Osteoblast (primary cell): ENCODE results near the gene LRRFIP1. TPM values are rescaled to one million over a fixed set of nuclear protein-coding genes. Genes with fewer than 3 reads are reported as not detected.

Experiments used
- DNase-seq: peaks from one replicate; pipeline ENCODE4 v3.0.0; 2011; ENCODE audit warnings: low spot score, mixed read lengths; ENCODE audit not compliant: insufficient read length; ENCODE audit errors: missing footprints
- H2AFZ ChIP-seq: 2 replicates; pipeline ENCODE4 v1.6.0; 2011; ENCODE audit warnings: mild to moderate bottlenecking, low read length
- H3K27ac ChIP-seq: 2 replicates; pipeline ENCODE4 v1.5.1; 2011; ENCODE audit warnings: mild to moderate bottlenecking, low read depth, low read length, moderate library complexity
- H3K27me3 ChIP-seq: 2 replicates; pipeline ENCODE4 v1.6.0; 2012; ENCODE audit warnings: mild to moderate bottlenecking, control low read depth, inconsistent platforms, low read length, moderate library complexity; ENCODE audit not compliant: insufficient read depth
- H3K36me3 ChIP-seq: 2 replicates; pipeline ENCODE4 v1.5.1; 2011; ENCODE audit warnings: mild to moderate bottlenecking, low read length, control low read depth, moderate library complexity; ENCODE audit not compliant: insufficient read depth
- H3K4me1 ChIP-seq: 2 replicates; pipeline ENCODE4 v1.5.1; 2011; ENCODE audit warnings: mild to moderate bottlenecking, low read length, control low read depth, moderate library complexity; ENCODE audit not compliant: insufficient read depth
- H3K4me2 ChIP-seq: 2 replicates; pipeline ENCODE4 v1.6.0; 2011; ENCODE audit warnings: mild to moderate bottlenecking, low read length; ENCODE audit not compliant: insufficient read depth
- H3K4me3 ChIP-seq: fragments of 200-600 bp; sonication (generic); 3 replicates; pipeline ENCODE4 v1.5.1; 2012; ENCODE audit warnings: mild to moderate bottlenecking, low read length, inconsistent platforms; ENCODE audit not compliant: insufficient read depth
- H3K79me2 ChIP-seq: 2 replicates; pipeline ENCODE4 v1.6.0; 2012; ENCODE audit warnings: mild to moderate bottlenecking, low read length, control low read depth, inconsistent platforms; ENCODE audit not compliant: insufficient read depth
- H3K9me3 ChIP-seq: 2 replicates; pipeline ENCODE4 v1.5.1; 2011; ENCODE audit warnings: low read depth, low read length, control low read depth
- H4K20me1 ChIP-seq: 2 replicates; pipeline ENCODE4 v1.6.0; 2012; ENCODE audit warnings: mild to moderate bottlenecking, low read length, control low read depth; ENCODE audit not compliant: insufficient read depth
- CTCF ChIP-seq: IDR thresholded peaks from 2 replicates; pipeline ENCODE4 v1.5.1; 2011; ENCODE audit warnings: mild to moderate bottlenecking, low read depth, low read length, moderate library complexity; ENCODE audit errors: extremely low read depth
- total RNA-seq: library from RNA; depleted of rRNA; stranded (reverse); fragments of >200 nt; gene quantifications from 2 replicates; pipeline ENCODE4 v1.2.3, GENCODE V29; 2012

LRRFIP1 gene
- total RNA-seq, 1 donor: 51.8 TPM

GRCh38 chr2:237695201-237695780 lies 67.9 kb downstream of the LRRFIP1 start:
- no peak for TF ChIP-seq CTCF
- Histone ChIP-seq H3K4me2 (peak overlapping the region; percentile 75), H3K4me1 (peaks cover 41% of the 10 kb centered on the region), H3K36me3 (no peaks in the 10 kb centered on the region), H2AFZ (no peak overlapping the region), H3K27me3 (no peaks in the 10 kb centered on the region), H3K4me3 (peak overlapping the region; percentile 46), H3K9me3 (no peaks in the 10 kb centered on the region), H3K79me2 (peaks cover 72% of the 10 kb centered on the region), H4K20me1 (peaks cover 6% of the 10 kb centered on the region), H3K27ac (peak overlapping the region; percentile 82)
- DNase-seq: peak; percentile 96

- no peak for DNase-seq
- no peak overlapping the region for H3K4me3 ChIP-seq
- no peak for TF ChIP-seq CTCF
- no peaks in the 10 kb centered on the region for H3K36me3 ChIP-seq
- H3K4me1 ChIP-seq: peaks cover 51% of the 10 kb centered on the region
- no peak overlapping the region for H3K4me2 ChIP-seq
- peaks cover 83% of the 10 kb centered on the region for H3K79me2 ChIP-seq
- no peak overlapping the region for H2AFZ ChIP-seq
- peaks cover 10% of the 10 kb centered on the region for H4K20me1 ChIP-seq
- H3K27ac ChIP-seq: peak overlapping the region; percentile 82
- no peaks in the 10 kb centered on the region for H3K27me3 ChIP-seq
- H3K9me3 ChIP-seq: no peaks in the 10 kb centered on the region
Measured at GRCh38 chr2:237696461-237696860, 69.1 kb downstream of the LRRFIP1 start.

- Histone ChIP-seq H3K4me3 (no peak overlapping the region), H3K4me1 (peaks cover 64% of the 10 kb centered on the region), H3K27me3 (no peaks in the 10 kb centered on the region), H3K4me2 (no peak overlapping the region), H2AFZ (no peak overlapping the region), H3K36me3 (no peaks in the 10 kb centered on the region), H4K20me1 (peaks cover 10% of the 10 kb centered on the region), H3K79me2 (peaks cover 88% of the 10 kb centered on the region), H3K27ac (no peak overlapping the region), H3K9me3 (no peaks in the 10 kb centered on the region)
- DNase-seq: no peak
- TF ChIP-seq CTCF: no peak
Measured at GRCh38 chr2:237697586-237698357, 70.4 kb downstream of the LRRFIP1 start.

- no peak overlapping the region for H3K4me2 ChIP-seq
- H3K79me2 ChIP-seq: peaks cover 82% of the 10 kb centered on the region
- DNase-seq: no peak
- no peak overlapping the region for H3K4me3 ChIP-seq
- H3K4me1 ChIP-seq: peaks cover 65% of the 10 kb centered on the region
- H3K27me3 ChIP-seq: no peaks in the 10 kb centered on the region
- no peaks in the 10 kb centered on the region for H3K36me3 ChIP-seq
- H3K9me3 ChIP-seq: no peaks in the 10 kb centered on the region
- no peak for TF ChIP-seq CTCF
- peaks cover 8% of the 10 kb centered on the region for H4K20me1 ChIP-seq
- H3K27ac ChIP-seq: no peak overlapping the region
- no peak overlapping the region for H2AFZ ChIP-seq
Measured at GRCh38 chr2:237698358-237698694, 70.9 kb downstream of the LRRFIP1 start.
